ENCODE data around the gene C18orf32.
"Not testable (repeated sequence)": the region's sequence is repeated elsewhere in the genome, so short reads cannot be mapped to it uniquely, and the experiment has no call there.

C18orf32 gene

DNA sequence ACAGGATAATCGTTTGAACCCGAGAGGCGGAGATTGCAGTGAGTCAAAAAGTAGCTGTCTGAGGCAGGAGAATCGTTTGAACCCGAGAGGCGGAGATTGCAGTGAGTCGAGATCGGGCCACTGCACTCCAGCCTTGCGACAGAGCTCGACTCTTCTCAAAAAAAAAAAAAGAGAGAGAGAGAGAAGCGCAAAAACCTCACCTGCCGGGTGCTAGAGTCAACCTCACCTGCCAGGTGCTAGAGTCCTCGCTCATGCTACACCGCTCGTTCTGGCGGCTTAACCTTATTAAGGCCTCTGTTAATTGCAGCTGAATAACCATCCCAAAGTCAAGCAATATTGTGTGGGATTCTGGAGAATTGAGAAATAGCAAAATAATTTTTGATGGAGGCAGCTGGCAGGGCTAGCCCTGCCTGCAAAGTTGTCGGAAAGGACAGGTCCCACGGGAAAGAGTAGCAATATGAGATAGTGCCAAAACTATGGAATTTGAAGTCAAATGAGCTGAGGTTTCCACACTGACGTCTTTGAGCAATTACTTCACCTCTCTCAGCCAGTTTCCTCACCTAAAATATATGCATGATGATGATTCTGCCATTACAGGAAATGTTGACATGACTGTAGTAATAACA, 25.9 kb downstream of the C18orf32 start:
- Histone ChIP-seq H3K9ac (ENCODE audit: low read depth, low read length) (no peak overlapping the region; the same call in 1 of the 2 replicates), H3K4me3 (ENCODE audit: low read length) (peak overlapping the region; percentile 83; the same call in 1 of the 2 replicates), H3K4me1 (ENCODE audit: insufficient read depth, low read length) (peaks cover 17% of the 10 kb centered on the region; the same call in 1 of the 2 replicates), H3K9me3 (ENCODE audit: insufficient read depth, low read depth, low read length) (no peaks in the 10 kb centered on the region), H3K27ac (ENCODE audit: low read length) (no peak overlapping the region), H3K27me3 (ENCODE audit: insufficient read depth, low read length) (peaks cover 9% of the 10 kb centered on the region), H3K36me3 (ENCODE audit: insufficient read depth, low read depth, low read length) (no peaks in the 10 kb centered on the region)

DNA sequence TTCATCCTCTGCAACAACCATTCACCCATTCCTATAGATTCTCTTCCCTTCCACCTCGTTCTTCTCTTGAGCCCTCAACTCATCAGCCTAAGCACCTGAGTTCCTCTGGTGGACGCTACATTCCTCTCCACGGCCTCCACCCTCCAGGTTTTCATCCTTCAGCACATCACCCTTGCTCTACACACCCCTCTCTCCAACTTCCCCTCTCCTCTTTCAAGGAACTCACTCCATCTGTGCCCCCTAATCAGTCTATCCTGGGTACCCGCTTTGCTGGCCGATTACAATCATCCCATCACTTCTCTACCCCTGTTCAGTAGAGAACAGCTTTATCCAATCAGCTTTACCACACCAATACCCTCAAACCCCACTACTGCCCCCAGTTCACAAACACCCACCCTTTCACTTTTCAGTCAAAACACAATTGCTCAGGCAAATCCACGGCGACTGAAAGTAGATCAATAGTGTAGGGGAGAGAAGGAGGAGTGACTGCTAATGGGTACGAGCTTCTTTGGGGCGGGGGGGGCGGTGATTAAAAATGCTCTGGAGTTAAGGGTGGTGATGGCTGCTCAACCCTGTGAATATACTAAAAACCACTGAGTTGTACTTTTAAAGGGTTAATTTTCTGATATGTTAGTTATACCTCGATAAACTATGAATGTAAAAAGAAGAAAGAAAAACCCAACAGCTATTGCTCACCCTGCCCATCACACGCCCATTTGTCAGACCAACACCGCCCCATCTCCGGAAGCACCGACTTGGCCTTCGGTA, 27.4 kb downstream of the C18orf32 start:
- no peaks in the 10 kb centered on the region for H3K36me3 ChIP-seq (ENCODE audit: insufficient read depth, low read depth, low read length)
- peak overlapping the region; percentile 65; the same call in 1 of the 2 replicates for H3K9ac ChIP-seq (ENCODE audit: low read depth, low read length)
- peaks cover 9% of the 10 kb centered on the region for H3K27me3 ChIP-seq (ENCODE audit: insufficient read depth, low read length)
- no peaks in the 10 kb centered on the region for H3K9me3 ChIP-seq (ENCODE audit: insufficient read depth, low read depth, low read length)
- peaks cover 4% of the 10 kb centered on the region; the same call in 1 of the 2 replicates for H3K4me1 ChIP-seq (ENCODE audit: insufficient read depth, low read length)
- no peak overlapping the region for H3K27ac ChIP-seq (ENCODE audit: low read length)
- H3K4me3 ChIP-seq (ENCODE audit: low read length) = peak overlapping the region; percentile 83

DNA sequence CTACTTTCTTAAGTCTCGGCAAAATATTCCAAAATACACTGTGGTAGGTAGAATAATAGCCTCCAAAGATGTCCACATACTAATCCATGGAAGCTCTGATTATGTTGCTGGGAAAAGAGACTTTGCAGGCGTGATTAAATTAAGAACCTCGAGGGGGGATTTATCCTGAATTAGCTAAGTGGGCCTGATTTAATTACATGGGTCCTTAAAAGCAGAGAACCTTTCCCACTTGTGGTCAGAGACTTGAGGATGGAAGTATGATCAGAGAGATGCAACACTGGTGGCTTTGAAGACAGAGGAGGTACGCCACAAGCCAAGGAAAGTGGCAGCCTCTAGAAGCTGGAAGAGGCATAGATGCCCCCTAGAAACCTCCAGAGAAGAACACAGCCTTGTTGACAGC, 29.4 kb downstream of the C18orf32 start:
- no peaks in the 10 kb centered on the region for H3K9me3 ChIP-seq (ENCODE audit: insufficient read depth, low read depth, low read length)
- peaks cover 9% of the 10 kb centered on the region for H3K27me3 ChIP-seq (ENCODE audit: insufficient read depth, low read length)

DNA sequence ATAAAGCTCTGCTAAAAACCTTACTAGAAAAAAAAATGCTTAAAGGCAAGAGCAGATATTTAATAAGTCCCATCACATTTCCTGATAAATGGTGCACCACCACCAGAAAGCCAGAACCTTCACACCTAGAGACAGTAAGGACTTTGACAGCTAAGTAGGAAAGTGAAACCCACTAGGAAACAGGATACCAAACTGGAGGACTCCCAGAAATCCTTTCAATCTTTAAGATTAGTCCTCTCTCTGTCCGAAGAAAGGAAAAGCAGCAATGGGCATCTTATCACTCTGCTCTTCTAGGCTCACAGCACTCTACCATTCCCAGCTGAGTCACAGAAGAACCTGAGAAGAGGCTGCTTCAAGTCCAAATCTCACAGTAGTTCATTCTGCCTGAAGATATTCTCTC, 30.2 kb downstream of the C18orf32 start:
- Histone ChIP-seq H3K9me3 (ENCODE audit: insufficient read depth, low read depth, low read length) (no peaks in the 10 kb centered on the region; the same call in 1 of the 2 replicates), H3K4me3 (ENCODE audit: low read length) (no peak overlapping the region), H3K27ac (ENCODE audit: low read length) (no peak overlapping the region), H3K4me1 (ENCODE audit: insufficient read depth, low read length) (no peaks in the 10 kb centered on the region), H3K9ac (ENCODE audit: low read depth, low read length) (no peak overlapping the region), H3K36me3 (ENCODE audit: insufficient read depth, low read depth, low read length) (no peaks in the 10 kb centered on the region), H3K27me3 (ENCODE audit: insufficient read depth, low read length) (peaks cover 9% of the 10 kb centered on the region)

More for the DNA sequence above, 29.4 kb downstream of the C18orf32 start:
- no peak overlapping the region for H3K4me3 ChIP-seq (ENCODE audit: low read length)
- H3K4me1 ChIP-seq (ENCODE audit: insufficient read depth, low read length) = no peaks in the 10 kb centered on the region
- H3K36me3 ChIP-seq (ENCODE audit: insufficient read depth, low read depth, low read length) = no peaks in the 10 kb centered on the region
- no peak overlapping the region for H3K9ac ChIP-seq (ENCODE audit: low read depth, low read length)
- H3K27ac ChIP-seq (ENCODE audit: low read length) = no peak overlapping the region

DNA sequence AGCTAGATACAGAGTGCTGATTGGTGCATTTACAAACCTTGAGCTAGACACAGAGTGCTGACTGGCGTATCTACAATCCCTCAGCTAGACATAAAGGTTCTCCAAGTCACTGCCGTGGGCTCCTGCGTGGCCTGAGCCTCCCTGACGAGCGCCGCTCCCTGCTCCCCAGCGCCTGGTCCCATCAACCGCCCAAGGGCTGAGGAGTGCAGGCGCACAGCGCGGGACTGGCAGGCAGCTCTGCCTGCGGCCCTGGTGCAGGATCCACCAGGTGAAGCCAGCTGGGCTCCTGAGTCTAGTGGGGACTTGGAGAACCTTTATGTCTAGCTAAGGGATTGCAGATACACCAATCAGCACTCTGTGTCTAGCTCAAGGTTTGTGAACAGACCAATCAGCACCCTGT, 34.5 kb downstream of the C18orf32 start:
- H3K27me3 ChIP-seq (ENCODE audit: insufficient read depth, low read length); H3K27ac ChIP-seq (ENCODE audit: low read length); H3K36me3 ChIP-seq (ENCODE audit: insufficient read depth, low read depth, low read length); H3K4me1 ChIP-seq (ENCODE audit: insufficient read depth, low read length); H3K9ac ChIP-seq (ENCODE audit: low read depth, low read length); H3K4me3 ChIP-seq (ENCODE audit: low read length): not testable (repeated sequence)
- H3K9me3 ChIP-seq (ENCODE audit: insufficient read depth, low read depth, low read length) = peaks cover 22% of the 10 kb centered on the region

DNA sequence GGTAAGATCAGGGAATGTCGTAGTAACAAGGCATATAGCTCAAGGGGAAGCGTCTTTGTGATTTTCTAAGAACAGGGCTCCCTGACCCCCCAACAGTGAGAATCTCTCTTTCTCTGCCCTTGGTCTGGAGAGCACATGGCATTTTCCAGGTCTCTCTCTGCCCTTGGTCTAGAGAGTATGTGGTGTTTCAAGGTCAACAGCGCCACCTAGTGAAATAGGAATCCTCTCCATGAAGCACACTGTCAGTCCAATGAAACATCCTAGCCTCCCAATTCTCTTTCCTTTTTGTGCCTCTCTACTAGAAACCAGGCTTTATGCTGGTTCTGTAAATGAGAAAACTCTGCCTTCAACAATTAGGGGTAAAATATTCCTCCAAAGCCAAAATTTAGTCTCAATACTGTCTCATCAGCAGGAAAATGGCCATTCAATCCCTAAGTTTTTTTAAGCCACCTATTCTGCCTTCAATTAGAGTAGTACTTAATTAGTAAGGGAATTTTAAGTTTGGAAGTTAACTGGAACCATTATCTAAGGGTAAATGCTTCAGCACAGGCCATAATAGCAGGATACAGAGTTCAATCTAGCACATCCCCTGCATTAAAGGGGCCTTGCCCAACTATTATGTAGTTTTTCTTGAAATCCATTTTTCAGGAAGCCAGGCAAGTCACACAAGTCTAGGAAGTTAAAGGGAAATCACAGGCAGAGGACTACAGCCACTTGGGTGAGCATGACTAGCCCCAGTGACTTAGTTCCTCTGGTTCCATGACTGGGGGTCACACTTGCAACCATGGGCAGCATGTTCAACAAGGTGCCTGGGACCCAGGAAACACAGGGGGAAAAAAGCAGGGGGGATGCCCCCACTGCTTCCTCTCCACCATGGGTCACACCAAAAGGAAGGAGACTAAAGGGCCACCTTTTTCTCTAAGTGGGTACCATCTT, 39.0 kb downstream of the C18orf32 start:
- Histone ChIP-seq H3K9me3 (ENCODE audit: insufficient read depth, low read depth, low read length) (peaks cover 22% of the 10 kb centered on the region), H3K27ac (ENCODE audit: low read length) (no peak overlapping the region), H3K36me3 (ENCODE audit: insufficient read depth, low read depth, low read length) (peaks cover 4% of the 10 kb centered on the region; the same call in 1 of the 2 replicates), H3K4me1 (ENCODE audit: insufficient read depth, low read length) (no peaks in the 10 kb centered on the region), H3K4me3 (ENCODE audit: low read length) (no peak overlapping the region), H3K9ac (ENCODE audit: low read depth, low read length) (no peak overlapping the region), H3K27me3 (ENCODE audit: insufficient read depth, low read length) (no peaks in the 10 kb centered on the region)

DNA sequence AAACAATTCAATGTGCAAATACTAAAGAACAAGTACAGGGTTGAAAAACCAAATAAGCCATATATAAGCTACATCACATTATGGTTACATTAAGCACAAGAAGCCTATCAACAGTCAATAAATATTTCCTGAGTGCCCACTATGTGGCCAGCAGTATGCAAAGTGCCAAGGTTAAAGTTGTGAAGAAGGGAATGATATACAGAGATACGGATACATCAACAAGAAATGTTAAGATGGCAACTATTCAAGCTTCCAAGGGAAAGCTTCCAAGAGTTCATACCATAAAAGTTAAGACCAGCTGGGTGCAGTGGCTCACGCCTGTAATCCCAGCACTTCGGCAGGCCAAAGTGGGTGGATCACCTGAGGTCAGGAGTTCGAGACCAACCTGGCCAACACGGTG, 40.6 kb downstream of the C18orf32 start:
- Histone ChIP-seq H3K27ac (ENCODE audit: low read length) (no peak overlapping the region), H3K9ac (ENCODE audit: low read depth, low read length) (no peak overlapping the region), H3K36me3 (ENCODE audit: insufficient read depth, low read depth, low read length) (peaks cover 4% of the 10 kb centered on the region; the same call in 1 of the 2 replicates), H3K9me3 (ENCODE audit: insufficient read depth, low read depth, low read length) (peaks cover 22% of the 10 kb centered on the region), H3K4me1 (ENCODE audit: insufficient read depth, low read length) (no peaks in the 10 kb centered on the region), H3K27me3 (ENCODE audit: insufficient read depth, low read length) (no peaks in the 10 kb centered on the region), H3K4me3 (ENCODE audit: low read length) (no peak overlapping the region)

DNA sequence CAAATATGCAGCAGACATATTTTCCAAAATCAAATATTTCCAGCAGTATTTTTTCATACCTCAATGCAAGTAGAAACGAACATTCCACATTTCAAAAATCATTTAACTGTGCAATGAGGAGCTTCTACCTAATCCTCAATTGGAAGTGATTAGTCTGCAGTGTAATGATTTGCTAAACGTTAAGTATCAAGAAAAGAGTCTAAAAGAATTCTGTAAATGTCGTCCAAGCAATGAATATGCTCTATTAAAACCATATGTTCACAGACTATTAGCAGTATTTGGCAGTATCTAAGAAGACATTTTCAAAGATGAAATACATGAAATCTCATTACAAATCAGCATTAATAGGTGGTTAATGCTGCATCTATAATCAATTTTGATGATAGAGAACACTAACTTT, 42.5 kb downstream of the C18orf32 start:
- Histone ChIP-seq H3K27me3 (ENCODE audit: insufficient read depth, low read length) (no peaks in the 10 kb centered on the region), H3K9me3 (ENCODE audit: insufficient read depth, low read depth, low read length) (peaks cover 15% of the 10 kb centered on the region), H3K36me3 (ENCODE audit: insufficient read depth, low read depth, low read length) (peaks cover 4% of the 10 kb centered on the region; the same call in 1 of the 2 replicates), H3K4me1 (ENCODE audit: insufficient read depth, low read length) (no peaks in the 10 kb centered on the region), H3K27ac (ENCODE audit: low read length) (no peak overlapping the region), H3K9ac (ENCODE audit: low read depth, low read length) (no peak overlapping the region), H3K4me3 (ENCODE audit: low read length) (no peak overlapping the region)

DNA sequence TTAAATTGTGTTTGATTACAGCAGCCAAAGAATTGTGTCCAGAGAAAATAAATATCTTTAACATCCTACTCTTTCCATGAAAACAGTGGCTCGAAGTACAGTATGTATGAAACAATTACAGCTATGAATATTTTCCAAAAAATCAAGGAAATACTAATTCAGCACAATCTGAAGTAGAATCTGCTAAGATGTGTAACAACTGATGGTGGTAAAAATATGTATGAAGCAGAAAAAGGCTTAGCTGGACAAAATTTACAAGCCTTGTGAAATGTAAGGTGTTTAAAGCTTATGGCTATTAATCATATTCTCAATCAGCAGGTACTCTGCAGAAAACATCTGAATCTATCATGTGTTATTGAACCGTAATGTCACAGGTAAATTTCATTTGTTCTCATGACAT, 43.2 kb downstream of the C18orf32 start:
- H3K9me3 ChIP-seq (ENCODE audit: insufficient read depth, low read depth, low read length) = peaks cover 8% of the 10 kb centered on the region
- H3K4me3 ChIP-seq (ENCODE audit: low read length) = no peak overlapping the region
- no peaks in the 10 kb centered on the region for H3K27me3 ChIP-seq (ENCODE audit: insufficient read depth, low read length)
- H3K27ac ChIP-seq (ENCODE audit: low read length) = no peak overlapping the region
- H3K9ac ChIP-seq (ENCODE audit: low read depth, low read length) = no peak overlapping the region
- H3K36me3 ChIP-seq (ENCODE audit: insufficient read depth, low read depth, low read length) = peaks cover under 1% of the 10 kb centered on the region; the same call in 1 of the 2 replicates
- H3K4me1 ChIP-seq (ENCODE audit: insufficient read depth, low read length) = no peaks in the 10 kb centered on the region

DNA sequence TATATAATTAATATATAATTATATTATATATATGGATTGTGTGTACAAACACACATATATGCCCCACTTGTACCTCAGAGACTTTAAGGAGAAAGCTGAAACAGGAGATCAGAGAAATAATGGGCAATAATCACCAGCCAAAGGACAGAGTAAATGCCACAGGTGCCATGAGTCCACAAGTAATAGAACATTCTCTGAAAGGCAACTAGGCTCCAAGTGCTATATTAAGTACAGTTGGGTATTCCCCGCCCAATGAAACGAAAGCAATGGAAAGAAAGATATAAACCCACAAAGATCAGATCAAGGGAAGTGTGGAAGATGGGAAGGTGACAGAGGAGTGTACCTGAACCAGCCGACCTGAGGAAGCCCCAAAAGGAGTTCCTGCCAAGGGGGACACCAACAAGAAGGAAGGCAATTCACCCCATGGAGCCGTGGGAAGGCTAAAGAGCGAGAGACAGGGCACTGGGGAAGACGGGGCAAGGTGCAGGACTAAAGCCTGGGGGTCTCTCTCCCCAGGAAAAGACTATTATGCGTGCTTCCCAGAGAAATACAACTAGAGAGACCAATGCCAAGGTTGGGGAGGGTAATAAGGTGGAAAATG, 45.6 kb downstream of the C18orf32 start:
- Histone ChIP-seq H3K27ac (ENCODE audit: low read length) (no peak overlapping the region), H3K27me3 (ENCODE audit: insufficient read depth, low read length) (no peaks in the 10 kb centered on the region), H3K36me3 (ENCODE audit: insufficient read depth, low read depth, low read length) (no peaks in the 10 kb centered on the region)

DNA sequence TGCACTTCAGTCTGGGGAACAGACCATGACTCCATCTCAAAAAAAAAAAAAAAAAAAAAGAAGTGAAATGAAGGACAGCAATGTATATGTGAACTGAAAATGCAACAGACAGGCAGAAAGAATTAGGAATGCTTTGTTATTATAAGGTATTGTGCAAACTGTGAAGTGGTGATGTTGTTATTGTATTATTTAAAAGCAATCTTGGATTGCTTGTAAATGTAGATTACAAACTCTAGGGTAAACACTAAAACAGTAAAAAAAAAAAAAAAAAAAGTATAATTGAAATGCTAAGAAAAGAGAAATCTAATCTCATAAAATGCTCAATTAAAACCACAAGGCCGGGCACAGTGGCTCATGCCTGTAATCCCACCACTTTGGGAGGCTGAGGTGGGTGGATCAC, 51.9 kb downstream of the C18orf32 start:
- no peak overlapping the region for H3K4me3 ChIP-seq (ENCODE audit: low read length)
- H3K9me3 ChIP-seq (ENCODE audit: insufficient read depth, low read depth, low read length) = no peaks in the 10 kb centered on the region
- H3K9ac ChIP-seq (ENCODE audit: low read depth, low read length) = no peak overlapping the region
- no peak overlapping the region for H3K27ac ChIP-seq (ENCODE audit: low read length)
- H3K27me3 ChIP-seq (ENCODE audit: insufficient read depth, low read length) = no peaks in the 10 kb centered on the region
- H3K36me3 ChIP-seq (ENCODE audit: insufficient read depth, low read depth, low read length) = no peaks in the 10 kb centered on the region
- H3K4me1 ChIP-seq (ENCODE audit: insufficient read depth, low read length) = peaks cover 5% of the 10 kb centered on the region; the same call in 1 of the 2 replicates

More for the DNA sequence above, 45.6 kb downstream of the C18orf32 start:
- H3K9me3 ChIP-seq (ENCODE audit: insufficient read depth, low read depth, low read length) = no peaks in the 10 kb centered on the region
- H3K4me3 ChIP-seq (ENCODE audit: low read length) = no peak overlapping the region
- no peak overlapping the region for H3K9ac ChIP-seq (ENCODE audit: low read depth, low read length)
- H3K4me1 ChIP-seq (ENCODE audit: insufficient read depth, low read length) = no peaks in the 10 kb centered on the region

All from iPS-20b (cell line).